HG03103 (cell line): ENCODE results near the gene RYR3.

Experiments
- ATAC-seq: cut with Tn5 transposase; IDR thresholded peaks from one replicate; pipeline ENCODE4 v1.9.1; 2021; ENCODE audit warnings: low read depth; ENCODE audit not compliant: unreplicated experiment

The RYR3 gene

GRCh38 chr15:33378866-33379480 lies 68.2 kb downstream of the RYR3 start:
- ATAC-seq = no peak

GRCh38 chr15:33380406-33380805 lies 69.6 kb downstream of the RYR3 start:
- no peak for ATAC-seq

GRCh38 chr15:33382491-33382890 lies 71.7 kb downstream of the RYR3 start:
- ATAC-seq = no peak

- ATAC-seq = no peak
Observed at GRCh38 chr15:33384307-33384706, 73.5 kb downstream of the RYR3 start.

- ATAC-seq = no peak
Observed at GRCh38 chr15:33392453-33392852, 81.7 kb downstream of the RYR3 start.

- ATAC-seq = no peak
Observed at GRCh38 chr15:33393546-33393945, 82.8 kb downstream of the RYR3 start.

- no peak for ATAC-seq
Observed at GRCh38 chr15:33395321-33395720, 84.6 kb downstream of the RYR3 start.

GRCh38 chr15:33395846-33396245 lies 85.1 kb downstream of the RYR3 start:
- ATAC-seq = no peak

- ATAC-seq = no peak
Observed at GRCh38 chr15:33396475-33396874, 85.7 kb downstream of the RYR3 start.

GRCh38 chr15:33398555-33398954 lies 87.8 kb downstream of the RYR3 start:
- no peak for ATAC-seq

- ATAC-seq = no peak
Observed at GRCh38 chr15:33400941-33401340, 90.2 kb downstream of the RYR3 start.

- no peak for ATAC-seq
Observed at GRCh38 chr15:33402600-33402999, 91.8 kb downstream of the RYR3 start.

- ATAC-seq = no peak
Observed at GRCh38 chr15:33405096-33405495, 94.3 kb downstream of the RYR3 start.

GRCh38 chr15:33411596-33412540 lies 101.1 kb downstream of the RYR3 start:
- no peak for ATAC-seq

GRCh38 chr15:33419701-33420100 lies 108.9 kb downstream of the RYR3 start:
- no peak for ATAC-seq

- no peak for ATAC-seq
Observed at GRCh38 chr15:33424025-33424424, 113.3 kb downstream of the RYR3 start.

- ATAC-seq = no peak
Observed at GRCh38 chr15:33425142-33425541, 114.4 kb downstream of the RYR3 start.

- ATAC-seq = no peak
Observed at GRCh38 chr15:33430577-33430976, 119.8 kb downstream of the RYR3 start.

- ATAC-seq = no peak
Observed at GRCh38 chr15:33433821-33434220, 123.1 kb downstream of the RYR3 start.

GRCh38 chr15:33438396-33438795 lies 127.6 kb downstream of the RYR3 start:
- no peak for ATAC-seq

- ATAC-seq = no peak
Observed at GRCh38 chr15:33440900-33441299, 130.1 kb downstream of the RYR3 start.

- no peak for ATAC-seq
Observed at GRCh38 chr15:33442449-33442848, 131.7 kb downstream of the RYR3 start.
